Keratinocyte (primary cell): ENCODE data around the gene HGS.

Experiments
- CTCF ChIP-seq, 3 experiments: IDR thresholded peaks in 1 of 3; conservative IDR thresholded peaks in 1 of 3; optimal IDR thresholded peaks in 1 of 3; 2 replicates in 2 of 3; 3 replicates in 1 of 3; pipeline versions ENCODE3 to v1.5.1; 2011; ENCODE audit warnings: low read length in 3 of 3, mild to moderate bottlenecking in 3 of 3, moderate library complexity in 2 of 3, control low read depth in 1 of 3, inconsistent platforms in 1 of 3; ENCODE audit not compliant: insufficient read depth in 2 of 3; ENCODE audit errors: extremely low read depth in 1 of 3
- EZH2 ChIP-seq: IDR thresholded peaks from one replicate; pipeline ENCODE4 v1.6.1; 2012; ENCODE audit warnings: inconsistent platforms, mild to moderate bottlenecking, low read length, moderate library complexity

- TF ChIP-seq CTCF (optimal IDR thresholded peaks at IDR 0.05 in 1 of 3, IDR thresholded peaks at IDR 0.05 in 1 of 3, conservative IDR thresholded peaks at IDR 0.05 in 1 of 3; ENCODE audit: extremely low read depth in 1 of 3, insufficient read depth in 2 of 3, low read length in 3 of 3): no peak
- TF ChIP-seq EZH2: no peak
These were observed 47.8 kb upstream of the HGS start for GRCh38 chr17:81635973-81636504.
